ENCODE results near the gene SMPD2. TPM values are rescaled to one million over a fixed set of nuclear protein-coding genes. Genes with fewer than 3 reads are reported as not detected.

SMPD2 gene
- total and polyA plus RNA-seq, 4 experiments from 2014 or later: 8.2 to 23.6 (median 18.8) TPM

- H3K27ac ChIP-seq (ENCODE audit: low read depth, low read length): peak overlapping the region; percentile 94
- Mint-ChIP-seq H3K36me3 (peaks cover 7 to 23% of the 10 kb centered on the region in 2 donors), H3K4me1 (peaks cover 41 to 78% (median 61%) of the 10 kb centered on the region in 4 donors), H3K9me3 (no peaks in the 10 kb centered on the region), H3K27me3 (no peaks in the 10 kb centered on the region), H3K27ac (peak overlapping the region; percentile 94 to 100 (median 99)), H3K4me3 (peak overlapping the region; percentile 87 to 98 (median 95))
- peaks cover 10% of the 10 kb centered on the region for H3K36me3 ChIP-seq (ENCODE audit: insufficient read depth, low read length)
- ChIA-PET CTCF (ENCODE audit: partially characterized antibody) (interaction anchor here (0.8 to 8.6 kb wide), 5 partner anchors 11 to 586 kb away, joined by 3 to 70 read pairs (median 4); partner anchors contain the start of genes PPIL6 and SMPD2), POLR2A (ENCODE audit: partially characterized antibody) (interaction anchor here (0.7 to 13.4 kb wide), 11 partner anchors 10 to 887 kb away, joined by 3 to 220 read pairs (median 9); partner anchors contain the start of genes AK9, CD164, CDC40 and CEP57L1)
- no peaks in the 10 kb centered on the region for H3K27me3 ChIP-seq (ENCODE audit: insufficient read depth, low read length)
- intact Hi-C loops (cut with micrococcal nuclease): loop anchor here (10.0 kb wide), 1 partner anchor 1361 kb away; the partner anchor contains the start of gene CDK19
- peak overlapping the region; percentile 76 to 91 for H3K4me3 ChIP-seq (ENCODE audit: low read length in 2 of 2)
- peaks cover 85% of the 10 kb centered on the region for H3K4me1 ChIP-seq (ENCODE audit: insufficient read depth, low read length)
- DNase-seq: no peak
- H3K9me3 ChIP-seq (ENCODE audit: control insufficient read depth in 1 of 2, low read length in 2 of 2): no peaks in the 10 kb centered on the region
Observed at GRCh38 chr6:109453594-109454495, 13.3 kb downstream of the SMPD2 start.

DNA sequence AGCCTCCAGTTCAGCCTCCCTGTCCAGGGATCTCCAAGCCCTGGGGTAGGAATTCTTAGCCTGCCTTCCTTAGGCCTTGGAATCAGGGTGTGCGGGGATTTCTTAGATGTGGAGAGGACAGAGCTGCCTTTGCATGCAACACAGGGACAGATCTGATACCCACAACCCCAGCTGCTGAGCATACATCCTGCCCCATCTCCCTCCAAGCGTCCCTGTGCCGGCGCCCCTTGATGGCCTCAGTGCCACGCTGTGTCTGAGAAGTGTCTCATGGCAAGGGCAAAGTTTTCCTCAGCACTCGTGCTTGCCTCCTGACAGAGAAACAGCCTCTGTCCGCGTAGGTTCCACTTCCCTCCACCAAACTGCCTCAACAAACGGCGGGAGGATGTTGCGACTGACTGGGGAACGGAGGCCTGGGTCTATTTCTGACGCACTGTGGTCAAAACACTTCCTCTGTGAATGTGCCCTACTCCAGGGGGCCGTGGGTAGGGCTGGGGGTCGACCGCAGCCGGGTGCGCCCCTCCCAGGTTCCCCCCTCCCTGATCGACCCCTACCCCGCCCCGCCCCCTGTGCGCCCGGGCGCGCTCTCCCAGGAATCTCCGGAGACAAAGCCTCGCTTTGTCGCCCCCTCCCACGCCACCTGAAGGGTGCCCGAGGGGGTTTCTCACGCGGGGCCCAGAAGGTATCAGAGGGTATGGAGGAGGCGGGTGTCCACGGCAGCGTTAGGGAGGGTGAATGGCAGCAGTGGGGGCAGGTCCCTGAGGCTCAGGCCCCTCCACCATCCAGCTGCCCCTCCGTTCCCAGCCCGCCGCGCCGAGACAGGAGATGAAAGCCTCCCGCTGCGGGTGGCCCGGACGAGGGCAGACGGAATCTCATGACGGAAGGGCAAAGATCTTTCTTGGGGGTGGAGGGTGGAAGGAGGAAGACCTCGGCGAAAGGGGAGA, 14.2 kb downstream of the SMPD2 start:
- POLR2A ChIA-PET (ENCODE audit: partially characterized antibody): interaction anchor here (0.6 to 13.4 kb wide), 18 partner anchors 9 to 725 kb away, joined by 3 to 220 read pairs (median 8); partner anchors contain the start of genes AK9, CD164, CDC40 and CEP57L1
- no peaks in the 10 kb centered on the region for H3K27me3 Mint-ChIP-seq
- H3K36me3 Mint-ChIP-seq: peaks cover 6 to 20% of the 10 kb centered on the region in 2 donors
- peak overlapping the region; percentile 94 for H3K27ac ChIP-seq (ENCODE audit: low read depth, low read length)
- CTCF ChIA-PET (ENCODE audit: partially characterized antibody): interaction anchor here (0.8 to 8.6 kb wide), 9 partner anchors 10 to 585 kb away, joined by 3 to 70 read pairs (median 4); partner anchors contain the start of genes PPIL6, SMPD2 and ZBTB24
- DNase-seq: peak; percentile 80 to 94 (median 85)
- intact Hi-C loops (cut with micrococcal nuclease): loop anchor here (1.0 to 10.0 kb wide), 5 partner anchors 14 to 1360 kb away; partner anchors contain the start of genes AK9, CD164, CDK19 and FIG4
- H3K4me1 Mint-ChIP-seq: peaks cover 44 to 81% (median 64%) of the 10 kb centered on the region in 4 donors
- peak overlapping the region; percentile 95 to 100 (median 99) for H3K27ac Mint-ChIP-seq
- H3K4me3 Mint-ChIP-seq: peak overlapping the region; percentile 87 to 99 (median 98)
- peaks cover 81% of the 10 kb centered on the region for H3K4me1 ChIP-seq (ENCODE audit: insufficient read depth, low read length)
- no peaks in the 10 kb centered on the region for H3K9me3 ChIP-seq (ENCODE audit: control insufficient read depth in 1 of 2, low read length in 2 of 2)
- H3K27me3 ChIP-seq (ENCODE audit: insufficient read depth, low read length): no peaks in the 10 kb centered on the region
- no peaks in the 10 kb centered on the region for H3K9me3 Mint-ChIP-seq
- peak overlapping the region; percentile 76 to 91 for H3K4me3 ChIP-seq (ENCODE audit: low read length in 2 of 2)
- H3K36me3 ChIP-seq (ENCODE audit: insufficient read depth, low read length): peaks cover 10% of the 10 kb centered on the region

GRCh38 chr6:109455437-109456110, 15.1 kb downstream of the SMPD2 start, which contains the start of gene MICAL1:
MICAL1 (minus strand) TSS chr6:109455772; CDS start chr6:109454196, 1,576 bp downstream.
- no peaks in the 10 kb centered on the region for H3K9me3 ChIP-seq (ENCODE audit: control insufficient read depth in 1 of 2, low read length in 2 of 2)
- H3K4me3 Mint-ChIP-seq: peak within 1 kb of the TSS; percentile 87 to 99 (median 98)
- H3K27me3 Mint-ChIP-seq: no peaks in the 10 kb centered on the region
- peak within 1 kb of the TSS; percentile 95 to 100 (median 99) for H3K27ac Mint-ChIP-seq
- H3K4me1 ChIP-seq (ENCODE audit: insufficient read depth, low read length): peaks cover 76% of the 10 kb centered on the region
- ChIA-PET CTCF (ENCODE audit: partially characterized antibody) (interaction anchor here (0.8 to 8.6 kb wide), 9 partner anchors 9 to 584 kb away, joined by 3 to 70 read pairs (median 7); partner anchors contain the start of genes PPIL6, SMPD2 and ZBTB24), POLR2A (ENCODE audit: partially characterized antibody) (interaction anchor here (0.6 to 13.4 kb wide), 15 partner anchors 8 to 419 kb away, joined by 3 to 220 read pairs (median 7); partner anchors contain the start of genes CD164, CEP57L1, PPIL6 and SESN1)
- peak; percentile 78 to 90 (median 81) for DNase-seq
- H3K9me3 Mint-ChIP-seq: no peaks in the 10 kb centered on the region
- H3K36me3 ChIP-seq (ENCODE audit: insufficient read depth, low read length): peaks cover 10% of the 10 kb centered on the region
- peaks cover 3 to 16% of the 10 kb centered on the region in 2 donors for H3K36me3 Mint-ChIP-seq
- peak within 1 kb of the TSS; percentile 94 for H3K27ac ChIP-seq (ENCODE audit: low read depth, low read length)
- H3K4me3 ChIP-seq (ENCODE audit: low read length in 2 of 2): peak within 1 kb of the TSS; percentile 76 to 91
- no peaks in the 10 kb centered on the region for H3K27me3 ChIP-seq (ENCODE audit: insufficient read depth, low read length)
- intact Hi-C loops (cut with micrococcal nuclease): loop anchor here (1.0 to 10.0 kb wide), 5 partner anchors 15 to 1359 kb away; partner anchors contain the start of genes AK9, CD164, CDK19 and FIG4
- peaks cover 40 to 77% (median 60%) of the 10 kb centered on the region in 4 donors for H3K4me1 Mint-ChIP-seq

DNA sequence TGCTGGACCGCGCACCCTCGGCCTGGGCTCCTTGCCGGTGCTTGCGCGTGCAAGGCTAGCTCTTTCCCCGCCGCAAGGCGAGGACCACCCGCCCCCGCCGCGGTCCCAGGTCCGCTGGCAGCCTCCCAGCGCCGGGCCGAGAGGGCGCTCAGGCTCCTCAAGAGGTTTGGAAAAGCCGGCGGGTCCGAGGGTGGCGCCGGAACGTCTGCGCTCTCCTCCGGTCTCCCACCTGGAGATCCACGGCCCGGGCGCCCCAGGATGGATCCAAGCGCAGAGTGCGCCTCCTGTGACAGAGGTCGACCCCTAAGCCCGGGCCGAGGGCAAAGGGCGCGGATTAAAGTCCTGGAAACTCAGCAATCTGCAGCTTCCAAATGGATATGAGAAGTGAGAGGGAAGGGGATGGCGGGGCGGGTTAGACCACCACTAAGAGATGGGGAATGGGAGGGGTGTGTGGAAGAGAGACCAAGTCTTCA, 15.6 kb downstream of the SMPD2 start:
- Histone ChIP-seq H3K36me3 (ENCODE audit: insufficient read depth, low read length) (peaks cover 10% of the 10 kb centered on the region), H3K9me3 (ENCODE audit: control insufficient read depth in 1 of 2, low read length in 2 of 2) (no peaks in the 10 kb centered on the region), H3K27ac (ENCODE audit: low read depth, low read length) (peak overlapping the region; percentile 56), H3K4me1 (ENCODE audit: insufficient read depth, low read length) (peaks cover 72% of the 10 kb centered on the region), H3K27me3 (ENCODE audit: insufficient read depth, low read length) (no peaks in the 10 kb centered on the region), H3K4me3 (ENCODE audit: low read length in 2 of 2) (peak overlapping the region; percentile 11 to 67)
- CTCF ChIA-PET (ENCODE audit: partially characterized antibody): interaction anchor here (0.7 to 8.6 kb wide), 10 partner anchors 8 to 267 kb away, joined by 3 to 70 read pairs (median 5); partner anchors contain the start of genes PPIL6, SMPD2 and ZBTB24
- intact Hi-C loops (cut with micrococcal nuclease): loop anchor here (10.0 kb wide), 1 partner anchor 1359 kb away; the partner anchor contains the start of gene CDK19
- H3K27ac Mint-ChIP-seq: peak overlapping the region; percentile 72 to 97 (median 92)
- peaks cover 38 to 72% (median 56%) of the 10 kb centered on the region in 4 donors for H3K4me1 Mint-ChIP-seq
- no peaks in the 10 kb centered on the region for H3K27me3 Mint-ChIP-seq
- peak overlapping the region; percentile 59 to 98 (median 75) for H3K4me3 Mint-ChIP-seq
- POLR2A ChIA-PET (ENCODE audit: partially characterized antibody): interaction anchor here (1.0 to 13.4 kb wide), 14 partner anchors 8 to 419 kb away, joined by 3 to 220 read pairs (median 7); partner anchors contain the start of genes AK9, CD164, FIG4 and PPIL6
- peaks cover 4 to 16% of the 10 kb centered on the region in 2 donors for H3K36me3 Mint-ChIP-seq
- no peaks in the 10 kb centered on the region for H3K9me3 Mint-ChIP-seq
- DNase-seq: no peak

DNA sequence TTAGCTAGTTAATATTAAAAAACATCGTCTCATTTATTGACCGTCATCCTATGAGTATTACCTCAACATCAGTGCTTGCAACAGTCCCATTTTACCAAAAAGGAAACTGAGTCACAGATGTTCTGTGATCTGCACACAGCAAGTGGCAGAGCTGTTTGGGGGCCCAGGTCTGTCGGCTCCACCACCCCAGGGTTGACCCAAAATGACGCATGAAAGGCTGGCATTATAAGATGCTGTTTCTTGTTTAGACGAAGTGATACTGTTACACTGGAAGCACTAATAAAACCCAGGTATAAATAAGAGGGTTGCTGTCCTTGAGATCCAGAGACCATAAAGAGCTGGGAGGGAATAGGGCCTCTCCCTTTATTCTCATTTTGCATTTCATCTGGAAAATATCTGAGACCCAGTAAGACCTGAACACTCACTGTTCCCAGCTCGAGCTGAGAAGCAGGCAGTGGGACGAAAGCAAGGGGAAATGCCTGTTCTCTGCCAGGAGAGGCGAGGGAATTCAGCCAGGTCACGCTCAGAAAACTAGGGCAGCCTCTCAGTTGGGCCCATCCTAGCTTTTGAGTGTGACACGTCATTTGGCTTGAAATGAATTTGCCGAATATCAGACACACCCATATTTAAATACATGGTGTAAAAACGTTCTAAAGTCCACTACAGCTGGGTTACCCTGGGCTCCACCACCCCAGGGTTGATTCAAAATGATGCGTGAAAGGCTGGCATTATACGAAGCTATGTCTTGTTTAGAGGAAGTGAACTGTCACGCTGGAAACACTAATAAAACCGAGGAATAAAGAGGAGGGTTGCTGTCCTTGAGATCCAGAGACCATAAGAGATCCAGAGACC, 16.4 kb downstream of the SMPD2 start:
- H3K4me1 Mint-ChIP-seq: peaks cover 42 to 70% (median 56%) of the 10 kb centered on the region in 4 donors
- no peak overlapping the region for H3K4me3 ChIP-seq (ENCODE audit: low read length in 2 of 2)
- H3K9me3 Mint-ChIP-seq: peaks cover 0 to 3% (median 0%) of the 10 kb centered on the region in 8 donors

More for the DNA sequence above, 16.4 kb downstream of the SMPD2 start:
- Mint-ChIP-seq H3K27me3 (no peaks in the 10 kb centered on the region), H3K27ac (peak overlapping the region; percentile 51 to 96 (median 85)), H3K36me3 (peaks cover 9 to 22% of the 10 kb centered on the region in 2 donors), H3K4me3 (peak overlapping the region; percentile 59 to 83 (median 74))
- Histone ChIP-seq H3K9me3 (ENCODE audit: control insufficient read depth in 1 of 2, low read length in 2 of 2) (no peaks in the 10 kb centered on the region), H3K27me3 (ENCODE audit: insufficient read depth, low read length) (no peaks in the 10 kb centered on the region), H3K27ac (ENCODE audit: low read depth, low read length) (peak overlapping the region; percentile 56), H3K36me3 (ENCODE audit: insufficient read depth, low read length) (peaks cover 6% of the 10 kb centered on the region), H3K4me1 (ENCODE audit: insufficient read depth, low read length) (peaks cover 67% of the 10 kb centered on the region)
- ChIA-PET CTCF (ENCODE audit: partially characterized antibody) (interaction anchor here (0.7 to 8.6 kb wide), 11 partner anchors 7 to 268 kb away, joined by 3 to 70 read pairs (median 4); partner anchors contain the start of genes PPIL6, SMPD2 and ZBTB24), POLR2A (ENCODE audit: partially characterized antibody) (interaction anchor here (0.9 to 13.4 kb wide), 11 partner anchors 7 to 723 kb away, joined by 3 to 220 read pairs (median 12); partner anchors contain the start of genes AK9, CD164, CDC40 and FIG4)
- intact Hi-C loops (cut with micrococcal nuclease): loop anchor here (10.0 kb wide), 1 partner anchor 1358 kb away; the partner anchor contains the start of gene CDK19
- DNase-seq: no peak
